Neural cell (in vitro differentiated cells): ENCODE data around the gene SLC27A1. TPM values are rescaled to one million over a fixed set of nuclear protein-coding genes. Genes with fewer than 3 reads are reported as not detected.
"Not testable (repeated sequence)": the region's sequence is repeated elsewhere in the genome, so short reads cannot be mapped to it uniquely, and the experiment has no call there.

Experiments used
- H2AFZ ChIP-seq: fragments of 200-600, 300-800 bp; sonication (generic), shearing (Covaris generic); 2 replicates; pipeline ENCODE4 v1.6.0; 2014; ENCODE audit warnings: low read depth, mild to moderate bottlenecking, antibody characterized with exemption, low read length, moderate library complexity
- H3F3A ChIP-seq: fragments of 200-600 bp; shearing (Covaris generic); 2 replicates; pipeline ENCODE4 v1.6.1; 2016; ENCODE audit warnings: mild to moderate bottlenecking, moderate library complexity, mixed read lengths, antibody characterized with exemption, low read length; ENCODE audit not compliant: insufficient read depth, poor library complexity, severe bottlenecking
- H3K27ac ChIP-seq: fragments of 200-600, 300-800 bp; sonication (generic), shearing (Covaris generic); 2 replicates; pipeline ENCODE4 v1.5.1; 2014; ENCODE audit warnings: mild to moderate bottlenecking, low read length, moderate library complexity
- H3K27me3 ChIP-seq: fragments of 300-800, 200-600 bp; sonication (generic), shearing (Covaris generic); 2 replicates; pipeline ENCODE4 v1.6.0; 2014; ENCODE audit warnings: mild to moderate bottlenecking, low read depth, low read length, moderate library complexity; ENCODE audit not compliant: insufficient read depth
- H3K36me3 ChIP-seq: fragments of 300-800, 200-600 bp; sonication (generic), shearing (Covaris generic); 2 replicates; pipeline ENCODE4 v1.5.1; 2014; ENCODE audit warnings: mild to moderate bottlenecking, antibody characterized with exemption, low read length, moderate library complexity; ENCODE audit not compliant: insufficient read depth
- H3K4me2 ChIP-seq: fragments of 300-800, 200-600 bp; sonication (generic), shearing (Covaris generic); 2 replicates; pipeline ENCODE4 v1.6.0; 2014; ENCODE audit warnings: mild to moderate bottlenecking, low read length
- H3K4me3 ChIP-seq: fragments of 300-800, 200-600 bp; sonication (generic), shearing (Covaris generic); 2 replicates; pipeline ENCODE4 v1.5.1; 2014; ENCODE audit warnings: mild to moderate bottlenecking, low read length, moderate library complexity
- H3K79me2 ChIP-seq: fragments of 200-600 bp; shearing (Covaris generic); replicated peaks from 2 replicates; pipeline ENCODE4 v1.6.0; 2014; ENCODE audit warnings: mild to moderate bottlenecking, low read length, moderate library complexity; ENCODE audit not compliant: insufficient read depth
- H3K9ac ChIP-seq: fragments of 300-800, 200-600 bp; sonication (generic), shearing (Covaris generic); 2 replicates; pipeline ENCODE4 v1.6.1; 2016; ENCODE audit warnings: mild to moderate bottlenecking, low read length, mixed read lengths
- H3K9me2 ChIP-seq: fragments of 200-600 bp; shearing (Covaris generic); 2 replicates; pipeline ENCODE4 v1.6.1; 2016; ENCODE audit warnings: mild to moderate bottlenecking, low read length, mixed read lengths; ENCODE audit not compliant: insufficient read depth
- H3K9me3 ChIP-seq: fragments of 200-600, 300-800 bp; sonication (generic), shearing (Covaris generic); 2 replicates; pipeline ENCODE4 v1.6.1; 2016; ENCODE audit warnings: mild to moderate bottlenecking, mixed run types, low read length, moderate library complexity, mixed read lengths
- H4K20me1 ChIP-seq: fragments of 200-600 bp; shearing (Covaris generic); 2 replicates; pipeline ENCODE4 v1.6.1; 2016; ENCODE audit warnings: mild to moderate bottlenecking, mixed run types; ENCODE audit not compliant: insufficient read depth
- EP300 ChIP-seq: fragments of 450-650 bp; conservative IDR thresholded peaks from 2 replicates; pipeline ENCODE4 v1.6.1; 2014; ENCODE audit warnings: antibody characterized with exemption, mild to moderate bottlenecking, moderate library complexity; ENCODE audit not compliant: poor library complexity, severe bottlenecking
- EZH2 ChIP-seq: fragments of 200-600, 300-800 bp; shearing (Covaris generic), sonication (generic); IDR thresholded peaks from 2 replicates; pipeline ENCODE4 v1.6.1; 2014; ENCODE audit warnings: antibody characterized with exemption, low read length, borderline replicate concordance, mild to moderate bottlenecking; ENCODE audit not compliant: insufficient read depth, poor library complexity, severe bottlenecking
- MXI1 ChIP-seq: fragments of 450-650 bp; conservative IDR thresholded peaks from 2 replicates; pipeline ENCODE4 v1.6.1; 2014; ENCODE audit warnings: antibody characterized with exemption, mild to moderate bottlenecking; ENCODE audit not compliant: poor library complexity, severe bottlenecking
- POLR2AphosphoS5 ChIP-seq: IDR thresholded peaks from 2 replicates; pipeline ENCODE4 v1.6.1; 2012
- RAD21 ChIP-seq: fragments of 450-650 bp; conservative IDR thresholded peaks from 2 replicates; pipeline ENCODE4 v1.6.1; 2014; ENCODE audit warnings: antibody characterized with exemption, mild to moderate bottlenecking, moderate library complexity
- REST ChIP-seq: IDR thresholded peaks from 2 replicates; pipeline ENCODE4 v1.6.1; 2012; ENCODE audit warnings: borderline replicate concordance
- SMC3 ChIP-seq: fragments of 450-650 bp; conservative IDR thresholded peaks from 2 replicates; pipeline ENCODE4 v1.6.1; 2014; ENCODE audit warnings: antibody characterized with exemption, mild to moderate bottlenecking, moderate library complexity; ENCODE audit not compliant: poor library complexity
- TAF1 ChIP-seq: IDR thresholded peaks from 2 replicates; pipeline ENCODE4 v1.6.1; 2012; ENCODE audit warnings: low read depth
- polyA plus RNA-seq: library from polyadenylated mRNA; depleted of rRNA; stranded (reverse); fragments of >200 nt; gene quantifications from 2 replicates; pipeline ENCODE4 v1.2.3, GENCODE V29; 2014
- TF ChIP-seq, protein P1 (sequence below): fragments of 450-650 bp; IDR thresholded peaks from 2 replicates; pipeline ENCODE4 v1.5.1; 2014; ENCODE audit warnings: antibody characterized with exemption, mild to moderate bottlenecking, moderate library complexity; ENCODE audit not compliant: poor library complexity, severe bottlenecking

SLC27A1 gene
- polyA plus RNA-seq, 1 donor from 2014 or later, result 22.0 TPM

GRCh38 chr19:17505223-17505622 is 34.9 kb downstream of the SLC27A1 start:
- Histone ChIP-seq H3K27ac (no peak overlapping the region), H3F3A (no peaks in the 10 kb centered on the region), H4K20me1 (no peaks in the 10 kb centered on the region), H2AFZ (no peak overlapping the region), H3K79me2 (peaks cover 6% of the 10 kb centered on the region), H3K4me3 (no peak overlapping the region), H3K36me3 (no peaks in the 10 kb centered on the region), H3K9ac (no peak overlapping the region), H3K4me2 (no peak overlapping the region), H3K9me2 (no peaks in the 10 kb centered on the region), H3K9me3 (no peaks in the 10 kb centered on the region), H3K27me3 (no peaks in the 10 kb centered on the region)
- no peak for TF ChIP-seq EP300
- no peak for TF ChIP-seq REST
- no peak for TF ChIP-seq MXI1
- TF ChIP-seq, protein P1, sequence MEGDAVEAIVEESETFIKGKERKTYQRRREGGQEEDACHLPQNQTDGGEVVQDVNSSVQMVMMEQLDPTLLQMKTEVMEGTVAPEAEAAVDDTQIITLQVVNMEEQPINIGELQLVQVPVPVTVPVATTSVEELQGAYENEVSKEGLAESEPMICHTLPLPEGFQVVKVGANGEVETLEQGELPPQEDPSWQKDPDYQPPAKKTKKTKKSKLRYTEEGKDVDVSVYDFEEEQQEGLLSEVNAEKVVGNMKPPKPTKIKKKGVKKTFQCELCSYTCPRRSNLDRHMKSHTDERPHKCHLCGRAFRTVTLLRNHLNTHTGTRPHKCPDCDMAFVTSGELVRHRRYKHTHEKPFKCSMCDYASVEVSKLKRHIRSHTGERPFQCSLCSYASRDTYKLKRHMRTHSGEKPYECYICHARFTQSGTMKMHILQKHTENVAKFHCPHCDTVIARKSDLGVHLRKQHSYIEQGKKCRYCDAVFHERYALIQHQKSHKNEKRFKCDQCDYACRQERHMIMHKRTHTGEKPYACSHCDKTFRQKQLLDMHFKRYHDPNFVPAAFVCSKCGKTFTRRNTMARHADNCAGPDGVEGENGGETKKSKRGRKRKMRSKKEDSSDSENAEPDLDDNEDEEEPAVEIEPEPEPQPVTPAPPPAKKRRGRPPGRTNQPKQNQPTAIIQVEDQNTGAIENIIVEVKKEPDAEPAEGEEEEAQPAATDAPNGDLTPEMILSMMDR, result no peak
- no peak for TF ChIP-seq SMC3
- no peak for TF ChIP-seq EZH2
- no peak for TF ChIP-seq RAD21
- no peak for TF ChIP-seq TAF1

DNA sequence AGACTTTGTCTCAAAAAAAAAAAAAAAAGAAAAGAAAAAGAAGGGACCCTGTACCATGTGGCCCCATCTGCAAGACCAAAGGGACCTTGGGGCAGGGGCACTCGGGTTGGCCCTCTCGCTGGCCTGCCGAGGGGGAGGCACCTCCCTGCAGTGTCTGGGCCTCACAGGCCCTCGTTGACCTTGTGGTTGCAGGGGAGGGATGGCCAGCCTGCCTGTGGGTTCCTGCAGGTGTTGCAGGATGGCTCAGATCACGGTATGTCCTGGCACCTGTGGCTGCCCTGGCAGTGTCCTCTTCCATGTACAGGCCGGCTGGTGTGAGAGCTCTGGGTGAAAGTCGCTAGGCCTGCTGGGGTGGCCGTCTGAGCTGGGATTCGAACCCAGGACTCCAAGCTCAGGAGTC is 36.4 kb downstream of the SLC27A1 start:
- Histone ChIP-seq H3K4me3 (no peak overlapping the region), H3K9ac (no peak overlapping the region), H3K27me3 (no peaks in the 10 kb centered on the region), H3K27ac (no peak overlapping the region), H3K36me3 (no peaks in the 10 kb centered on the region), H3K9me2 (no peaks in the 10 kb centered on the region), H3F3A (no peaks in the 10 kb centered on the region), H3K4me2 (no peak overlapping the region), H3K9me3 (no peaks in the 10 kb centered on the region), H3K79me2 (peaks cover 12% of the 10 kb centered on the region), H4K20me1 (no peaks in the 10 kb centered on the region), H2AFZ (no peak overlapping the region)
- TF ChIP-seq RAD21 (no peak), EZH2 (no peak), TAF1 (no peak), REST (no peak), EP300 (no peak), MXI1 (no peak), POLR2AphosphoS5 (no peak), SMC3 (no peak)
- TF ChIP-seq, protein P1, result no peak

- peaks cover 12% of the 10 kb centered on the region for H3K79me2 ChIP-seq
- not testable (repeated sequence) for H3K27ac ChIP-seq, H3K27me3 ChIP-seq, H4K20me1 ChIP-seq, H3K9me3 ChIP-seq, H3K4me3 ChIP-seq, H3K9me2 ChIP-seq, H2AFZ ChIP-seq, H3K36me3 ChIP-seq, H3K9ac ChIP-seq, H3K4me2 ChIP-seq, H3F3A ChIP-seq
These were observed 38.2 kb downstream of the SLC27A1 start for GRCh38 chr19:17508558-17508933.
